Measurements from ENCODE around the gene TFAP2D.

DNA sequence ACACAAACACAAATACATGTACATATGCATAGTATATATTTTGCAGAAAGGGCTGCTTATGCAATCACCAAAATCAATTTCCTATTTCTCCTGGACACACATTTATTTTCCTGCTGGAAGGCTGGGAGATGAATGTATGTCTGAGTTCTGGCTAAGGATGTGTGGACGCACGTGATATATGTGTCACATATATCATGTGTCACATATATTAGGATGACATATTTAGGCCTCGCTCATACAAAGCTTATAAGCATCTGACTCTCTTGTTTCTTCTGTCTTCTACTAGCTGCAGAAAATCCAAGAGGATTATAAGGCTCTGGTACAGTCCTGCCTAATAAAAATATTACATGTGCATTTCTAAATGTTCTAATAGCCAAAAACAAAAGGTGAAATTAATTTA, 47.2 kb upstream of the TFAP2D start:
- TF ChIP-seq CTCF (IDR thresholded peaks at IDR 0.05 in 8 of 11, conservative IDR thresholded peaks at IDR 0.05 in 3 of 11) (no peak), POLR2AphosphoS5 (IDR thresholded peaks at IDR 0.05) (no peak)
